HG03469 (cell line): Measurements from ENCODE around the gene PPP2R3C.
"Not testable (repeated sequence)": the region's sequence is repeated elsewhere in the genome, so short reads cannot be mapped to it uniquely, and the experiment has no call there.

Experiments used
- ATAC-seq: cut with Tn5 transposase; IDR thresholded peaks from one replicate; pipeline ENCODE4 v1.9.1; 2021; ENCODE audit warnings: mild to moderate bottlenecking, moderate library complexity, moderate number of reproducible peaks; ENCODE audit not compliant: unreplicated experiment

Gene PPP2R3C

DNA sequence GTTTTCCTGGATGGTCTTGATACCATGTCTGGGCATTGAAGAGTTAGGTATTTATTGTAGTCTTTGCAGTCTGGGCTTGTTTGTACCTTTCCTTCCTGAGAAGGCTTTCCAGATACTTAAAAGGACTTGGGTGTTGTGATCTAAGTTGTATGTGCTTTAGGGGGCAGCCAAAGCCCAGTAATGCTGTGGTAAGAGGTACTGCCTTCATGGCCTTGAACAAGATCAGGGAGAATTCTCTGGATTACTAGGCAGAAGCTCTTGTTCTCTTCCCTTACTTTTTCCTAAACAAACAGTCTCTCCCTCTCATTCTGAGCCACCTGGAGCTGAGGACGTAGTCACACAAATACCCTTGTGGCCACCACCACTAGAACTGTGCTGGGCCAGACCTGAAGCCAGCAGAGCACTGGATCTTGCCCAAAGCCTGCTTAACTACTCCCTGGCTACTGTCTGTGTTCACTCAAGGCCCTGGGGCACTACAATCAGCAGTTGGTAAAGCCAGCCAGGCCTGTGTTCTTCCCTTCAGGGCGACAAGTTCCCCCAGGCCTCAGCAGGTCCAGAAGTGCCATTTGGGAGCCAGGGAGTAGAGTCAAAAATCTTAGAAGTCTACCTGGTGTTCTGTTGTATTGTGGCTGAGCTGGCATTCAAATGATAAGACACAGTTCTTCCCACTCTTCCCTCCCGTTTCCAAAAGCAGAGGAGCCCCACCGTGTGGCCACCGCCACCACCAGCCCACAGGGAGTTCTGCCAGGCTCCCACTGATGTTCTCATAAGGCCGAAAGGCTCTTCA is 11.9 kb upstream of the PPP2R3C start:
- no peak for ATAC-seq

DNA sequence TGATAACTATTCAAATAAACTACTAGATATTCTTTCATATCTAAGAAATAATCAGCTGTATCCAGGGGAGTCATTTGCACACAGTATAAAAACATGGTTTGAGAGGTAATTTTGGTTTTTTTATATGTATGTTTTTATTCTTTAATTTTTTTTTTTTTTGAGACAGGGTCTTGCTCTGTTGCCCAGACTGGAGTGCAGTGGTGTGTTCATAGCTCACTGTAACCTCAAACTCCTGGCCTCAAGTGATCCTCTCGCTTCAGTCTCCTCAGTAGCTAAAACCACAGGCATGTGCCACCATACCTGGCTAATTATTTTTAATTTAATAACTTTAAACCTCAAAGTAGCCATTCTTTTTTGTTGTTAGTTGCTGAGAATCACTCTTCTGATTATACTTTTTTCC is 2.3 kb upstream of the PPP2R3C start:
- no peak for ATAC-seq

DNA sequence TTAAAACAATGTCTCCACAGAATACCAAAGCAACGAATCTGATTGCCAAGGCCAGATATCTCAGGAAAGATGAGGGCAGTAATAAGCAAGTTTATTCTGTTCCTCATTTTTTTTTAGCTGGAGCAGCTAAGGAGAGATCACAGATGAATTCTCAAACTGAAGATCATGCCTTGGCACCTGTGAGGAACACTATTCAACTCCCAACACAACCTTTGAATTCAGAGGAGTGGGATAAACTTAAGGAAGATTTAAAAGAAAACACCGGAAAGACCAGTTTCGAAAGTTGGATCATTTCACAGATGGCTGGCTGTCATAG is 1.6 kb upstream of the PPP2R3C start:
- no peak for ATAC-seq

DNA sequence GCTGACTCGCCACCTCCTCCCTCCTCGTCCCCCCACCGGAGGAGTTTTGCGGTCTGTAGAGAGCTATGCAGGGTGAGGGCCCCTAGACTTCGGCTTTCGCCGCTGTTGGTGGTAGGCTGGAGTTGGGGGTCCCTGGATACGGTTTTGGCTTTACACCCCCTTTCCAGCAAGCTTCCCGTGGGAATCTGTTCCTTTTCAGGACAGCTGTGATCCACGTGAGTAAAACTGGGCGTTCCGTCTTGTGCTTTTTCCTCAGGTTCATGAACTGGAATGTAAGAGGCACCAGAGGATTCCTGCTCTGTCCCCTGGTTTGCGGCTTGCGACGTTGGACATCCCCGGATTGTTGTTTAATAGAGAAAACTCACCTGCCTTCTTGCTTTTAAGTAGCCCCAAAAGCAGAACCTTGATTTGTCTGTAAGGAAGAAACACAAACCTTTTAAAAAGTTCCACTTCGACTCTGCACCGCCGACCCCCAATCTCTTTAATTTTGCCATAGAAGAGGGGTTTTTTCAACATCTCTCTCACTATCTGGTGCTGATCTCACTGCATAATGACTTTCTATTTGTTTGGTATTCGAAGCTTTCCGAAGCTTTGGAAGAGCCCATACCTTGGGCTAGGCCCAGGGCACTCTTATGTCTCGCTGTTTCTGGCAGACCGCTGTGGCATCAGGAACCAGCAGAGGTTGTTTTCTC is 1.1 kb upstream of the PPP2R3C start:
- ATAC-seq, result no peak

DNA sequence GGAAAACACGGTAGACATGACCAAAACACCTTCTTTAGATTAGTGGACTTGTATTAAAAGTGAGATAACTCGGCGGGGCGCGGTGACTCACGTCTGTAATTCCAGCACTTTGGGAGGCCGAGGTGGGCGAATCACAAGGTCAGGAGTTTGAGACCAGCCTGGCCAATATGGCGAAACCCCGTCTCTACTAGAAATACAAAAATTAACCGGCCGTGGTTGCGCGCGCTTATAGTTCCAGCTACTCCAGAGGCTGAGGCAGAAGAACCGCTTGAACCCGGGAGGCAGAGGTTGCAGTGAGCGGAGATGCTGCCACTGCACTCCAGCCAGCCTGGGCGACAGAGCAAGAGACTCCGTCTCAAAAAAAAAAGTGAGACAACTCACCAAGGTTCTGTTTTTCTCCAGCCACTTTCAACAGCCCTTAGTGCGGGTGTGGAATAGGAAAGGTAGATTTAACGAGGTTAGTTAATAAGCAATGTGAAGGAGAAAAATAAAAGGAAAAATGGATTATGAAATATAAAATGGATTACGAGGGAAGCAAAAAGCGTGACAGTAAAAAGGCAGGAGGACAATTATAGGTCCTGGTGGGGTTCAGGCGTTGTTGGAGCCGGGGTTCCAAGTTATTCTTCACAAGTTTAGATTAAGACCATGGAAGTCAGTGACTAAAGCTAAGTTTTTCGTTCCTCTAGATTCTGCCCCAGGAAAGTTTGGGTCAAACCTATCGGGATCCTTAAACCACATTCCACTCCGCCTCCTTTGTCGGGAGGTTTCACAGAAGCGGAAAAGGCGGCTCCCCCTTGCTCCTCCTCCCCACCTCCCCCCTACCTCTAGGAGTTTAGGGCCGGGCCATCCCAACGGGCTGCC is 534 bp downstream of the PPP2R3C start:
- no peak for ATAC-seq

DNA sequence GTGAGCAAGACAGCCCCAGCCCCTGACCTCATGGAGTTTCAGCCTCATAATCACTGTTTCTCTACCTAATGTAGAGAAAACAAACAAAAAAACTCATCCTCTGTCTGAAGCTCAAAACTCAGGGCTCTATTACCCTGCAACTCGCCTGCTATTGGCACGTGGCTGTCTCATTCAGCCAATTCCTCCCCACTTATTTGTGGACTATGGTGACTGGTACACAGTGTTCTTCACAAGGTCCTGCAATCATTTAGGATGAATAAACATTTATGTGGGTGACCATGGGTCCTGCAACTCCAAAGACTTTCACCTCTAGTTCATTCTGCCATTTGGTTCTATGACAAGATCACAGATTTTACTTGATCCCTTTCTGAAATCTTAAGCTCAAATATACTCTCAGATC is 4.7 kb downstream of the PPP2R3C start:
- no peak for ATAC-seq

DNA sequence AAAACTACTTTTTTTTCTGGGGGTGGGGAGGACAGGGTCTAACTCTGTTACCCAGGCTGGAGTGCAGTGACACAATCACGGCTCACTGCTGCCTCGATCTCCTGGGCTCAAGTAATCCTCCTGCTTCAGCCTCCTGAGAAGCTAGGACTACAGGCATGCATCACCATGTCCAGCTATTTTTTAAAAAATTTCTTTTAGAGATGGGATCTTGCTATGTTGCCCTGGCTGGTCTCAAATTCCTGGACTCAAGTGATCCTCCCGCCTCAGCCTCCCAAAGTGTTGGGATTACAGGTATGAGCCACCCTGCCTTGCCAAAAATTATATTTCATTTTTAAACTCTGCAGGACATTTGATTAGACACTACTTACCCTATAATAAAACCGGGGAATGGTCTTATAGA is 5.5 kb downstream of the PPP2R3C start:
- ATAC-seq, result no peak

DNA sequence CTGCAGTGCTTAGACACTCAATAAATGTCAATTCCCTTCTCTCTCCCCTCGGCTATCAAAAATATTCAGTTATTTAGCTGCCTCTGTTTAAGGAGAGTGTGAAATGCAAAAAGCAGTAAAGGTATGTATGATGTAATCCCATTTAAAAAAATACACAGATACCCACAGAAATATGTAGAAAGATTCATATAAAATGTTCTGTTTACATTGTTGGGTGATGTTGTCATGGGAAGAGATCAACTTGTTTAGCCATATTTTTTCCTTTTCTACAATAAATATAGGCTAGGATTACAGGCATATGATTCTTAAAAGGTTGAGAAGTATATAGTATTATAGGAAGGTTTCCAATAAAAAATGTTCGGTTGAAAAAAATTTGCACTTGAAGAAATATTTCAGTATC is 7.8 kb downstream of the PPP2R3C start:
- no peak for ATAC-seq

DNA sequence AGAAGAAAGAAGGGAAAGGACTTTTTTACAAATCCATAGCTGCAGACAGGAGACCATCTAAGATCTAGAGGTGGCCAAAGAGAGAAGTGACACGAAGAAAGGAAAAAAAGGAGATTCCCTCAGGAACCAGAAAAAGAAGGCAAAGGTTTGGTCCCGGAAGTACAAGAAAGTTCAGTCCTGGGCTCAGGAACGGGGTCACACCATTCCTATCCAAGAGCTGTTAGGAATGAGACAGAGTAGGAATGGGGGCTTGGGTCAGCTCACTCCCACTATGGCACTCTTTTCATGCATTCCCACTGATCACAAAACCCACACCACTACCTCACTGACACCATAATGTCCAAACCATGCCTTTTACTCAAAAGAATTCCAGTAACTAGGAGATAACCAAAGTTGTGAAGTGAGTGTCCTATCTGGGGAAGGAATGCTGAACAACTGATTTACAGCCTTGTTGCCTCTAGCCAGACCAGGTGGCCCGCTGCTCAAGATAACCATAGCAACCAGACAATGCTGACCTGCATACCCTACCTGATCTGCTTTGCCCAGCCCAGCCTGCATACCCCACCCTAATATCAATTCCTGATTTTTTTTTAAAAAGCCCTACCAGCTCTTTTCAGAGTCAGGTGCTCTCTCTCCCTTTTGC is 8.4 kb downstream of the PPP2R3C start:
- ATAC-seq, result no peak

DNA sequence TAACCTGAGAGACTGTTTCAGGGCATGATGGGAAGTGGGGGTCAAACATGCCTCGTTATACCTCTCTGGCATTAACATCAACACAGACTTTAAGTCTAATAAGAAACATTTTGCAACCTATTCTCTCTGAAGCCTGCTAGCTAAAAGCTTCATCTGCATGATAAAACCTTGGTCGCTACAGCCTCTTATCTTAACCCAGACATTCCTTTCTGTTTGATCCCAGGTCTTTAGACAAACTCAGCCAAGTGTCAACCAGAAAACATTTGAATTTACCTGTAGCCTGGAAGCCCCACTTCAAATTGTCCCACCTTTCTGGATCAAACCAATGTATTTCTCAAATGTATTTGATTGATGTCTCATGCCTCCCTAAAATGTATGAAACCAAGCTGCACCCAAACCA is 9.1 kb downstream of the PPP2R3C start:
- ATAC-seq, result no peak

DNA sequence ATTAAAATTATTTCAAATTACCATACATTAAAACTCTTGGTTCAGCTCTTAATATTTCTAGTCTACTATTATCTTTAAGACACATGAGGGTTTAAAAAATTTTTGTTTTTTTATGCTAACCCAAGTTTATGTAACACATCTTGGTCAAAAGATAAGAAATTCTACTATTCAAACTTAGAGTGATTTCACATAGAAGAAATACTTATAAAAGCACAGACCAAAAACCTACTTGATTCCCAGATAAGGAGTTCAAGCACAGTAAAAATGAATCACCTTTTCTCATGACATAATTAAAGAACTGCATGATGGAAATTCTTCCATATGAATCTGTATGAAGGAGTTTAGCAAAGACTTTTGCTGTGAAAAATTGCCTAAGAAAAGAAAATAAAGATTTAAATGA is 13.9 kb downstream of the PPP2R3C start:
- ATAC-seq, result no peak

DNA sequence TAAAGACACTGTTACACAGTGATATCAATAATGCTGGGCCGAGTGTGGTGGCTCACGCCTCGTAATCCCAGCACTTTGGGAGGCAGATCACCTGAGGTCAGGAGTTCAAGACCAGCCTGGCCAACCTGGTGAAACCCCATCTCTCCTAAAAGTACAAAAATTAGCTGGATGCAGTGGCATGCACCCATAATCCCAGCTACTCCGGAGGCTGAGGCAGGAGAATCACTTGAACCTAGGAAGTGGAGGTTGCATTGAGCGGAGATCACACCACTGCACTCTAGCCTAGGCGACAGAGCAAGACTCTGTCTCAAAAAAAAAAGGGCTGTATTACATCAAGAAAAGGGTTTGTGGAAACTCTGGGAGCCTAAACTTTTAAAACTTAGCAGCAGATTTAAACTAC is 27.1 kb downstream of the PPP2R3C start:
- not testable (repeated sequence) for ATAC-seq

DNA sequence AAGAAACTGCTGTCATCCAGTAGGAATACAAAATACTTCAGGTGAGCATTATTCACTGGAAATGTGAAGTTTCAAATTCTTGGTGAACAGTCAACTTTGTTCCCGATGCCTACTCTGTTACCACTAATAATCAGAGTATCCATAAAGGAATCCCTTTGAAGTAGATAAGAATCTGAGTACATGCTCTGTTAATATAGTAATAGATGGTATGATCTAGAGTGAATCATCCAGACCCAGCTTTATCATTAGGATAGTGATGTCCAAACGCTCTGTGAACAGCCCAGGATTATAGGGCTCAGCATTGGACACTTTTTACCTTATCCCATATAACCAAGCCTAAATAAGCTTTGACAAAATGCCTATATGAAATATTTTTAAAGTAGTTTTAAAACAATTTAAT is 33.3 kb downstream of the PPP2R3C start:
- ATAC-seq, result no peak

DNA sequence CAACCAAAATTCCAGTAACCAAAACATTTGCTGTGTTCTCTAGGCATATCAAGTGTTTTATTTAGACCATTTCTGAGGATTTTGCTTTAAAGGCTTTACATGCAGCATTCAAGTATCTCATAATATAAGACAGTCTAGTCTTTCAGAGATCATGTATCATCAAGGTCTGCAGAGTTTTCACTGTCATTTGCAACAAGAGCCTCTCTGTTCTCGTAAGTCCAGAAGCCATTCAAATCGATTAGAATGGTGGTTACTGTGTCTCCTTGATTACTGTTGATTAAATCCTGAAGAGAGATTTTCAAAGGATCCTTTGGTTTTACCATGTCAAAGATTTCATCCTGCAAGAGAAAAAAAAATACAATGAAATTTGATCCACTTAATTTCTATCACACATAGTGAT is 36.3 kb downstream of the PPP2R3C start:
- no peak for ATAC-seq

DNA sequence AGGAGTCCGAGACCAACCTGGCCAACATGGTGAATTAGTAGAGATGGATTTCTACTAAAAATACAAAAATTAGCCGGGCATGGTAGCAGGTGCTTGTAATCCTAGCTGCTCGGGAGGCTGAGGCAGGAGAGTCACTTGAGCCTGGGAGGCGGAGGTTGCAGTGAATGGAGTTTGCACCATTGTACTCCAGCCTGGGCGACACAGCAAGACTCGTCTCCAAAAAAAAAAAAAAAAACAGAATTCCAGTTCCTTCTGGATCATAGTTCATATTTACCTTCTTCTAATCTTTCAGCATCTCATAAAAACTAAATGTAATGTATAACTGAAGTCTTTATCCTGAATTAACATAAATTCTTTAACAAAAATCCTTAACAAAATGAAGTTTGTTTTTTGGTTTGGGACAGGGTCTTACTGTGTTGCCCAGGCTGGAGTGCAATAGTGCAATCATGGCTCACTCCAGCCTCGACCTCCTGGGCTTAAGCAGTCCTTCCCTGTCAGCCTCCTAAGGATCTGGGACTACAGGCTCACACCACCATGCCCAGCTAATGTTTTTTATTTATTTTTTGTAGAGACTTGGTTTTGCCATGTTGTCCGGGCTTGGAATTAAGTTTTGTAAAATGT is 38.1 kb downstream of the PPP2R3C start:
- no peak for ATAC-seq

DNA sequence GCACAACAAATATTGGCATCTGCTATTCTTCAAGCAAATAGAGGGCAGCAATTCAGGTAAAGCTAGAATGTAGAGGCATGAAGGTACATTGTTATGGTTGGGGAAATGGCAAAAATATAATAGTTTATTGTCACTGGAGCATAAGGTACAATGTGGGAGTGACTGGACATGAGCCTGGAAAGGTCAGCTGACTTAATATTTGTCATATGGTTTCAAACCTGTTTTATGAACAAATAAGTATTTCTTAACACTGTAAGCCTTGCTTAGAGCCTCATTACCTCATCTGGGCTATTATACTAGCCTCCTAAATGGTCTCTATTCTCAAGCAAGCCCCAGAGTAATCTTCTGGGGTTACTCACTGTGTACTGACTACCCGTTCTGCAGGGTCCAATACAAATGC is 42.0 kb downstream of the PPP2R3C start:
- ATAC-seq, result no peak

DNA sequence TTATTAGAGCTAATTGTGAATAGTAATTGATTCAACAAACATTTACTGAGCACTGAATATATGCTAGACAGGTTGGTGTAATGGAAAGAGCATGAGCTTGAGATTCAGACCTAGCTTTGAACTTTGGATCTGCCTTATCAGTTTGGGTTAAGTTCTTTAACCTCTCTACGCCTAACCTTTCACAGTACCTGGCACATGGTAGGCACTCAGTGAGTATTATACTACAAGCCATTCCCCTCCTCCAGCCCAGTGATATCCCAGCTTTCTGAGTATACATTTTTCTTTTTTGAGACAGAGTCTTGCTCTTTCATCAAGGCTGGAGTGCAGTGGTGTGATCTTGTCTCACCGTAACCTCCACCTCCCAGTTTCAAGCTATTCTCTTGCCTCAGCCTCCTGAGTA is 43.7 kb downstream of the PPP2R3C start:
- ATAC-seq, result no peak

DNA sequence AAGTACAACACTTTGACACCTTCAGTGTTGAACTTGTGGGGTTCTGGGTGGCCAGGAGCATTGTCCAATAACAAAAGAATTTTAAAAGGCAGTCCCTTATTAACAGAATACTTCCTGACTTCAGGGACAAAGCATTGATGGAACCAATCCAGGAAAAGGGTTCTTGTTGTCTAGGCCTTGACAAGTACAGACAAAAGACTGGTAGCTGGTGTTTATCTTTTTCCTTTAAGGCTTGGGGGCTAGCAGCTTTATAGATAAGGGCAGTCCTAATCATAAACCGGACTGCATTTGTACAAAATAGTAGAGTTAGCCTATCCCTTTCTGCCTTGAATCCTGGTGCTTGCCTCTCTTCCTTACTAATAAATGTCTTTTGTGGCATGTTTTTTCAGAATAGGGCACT is 48.3 kb downstream of the PPP2R3C start:
- no peak for ATAC-seq

DNA sequence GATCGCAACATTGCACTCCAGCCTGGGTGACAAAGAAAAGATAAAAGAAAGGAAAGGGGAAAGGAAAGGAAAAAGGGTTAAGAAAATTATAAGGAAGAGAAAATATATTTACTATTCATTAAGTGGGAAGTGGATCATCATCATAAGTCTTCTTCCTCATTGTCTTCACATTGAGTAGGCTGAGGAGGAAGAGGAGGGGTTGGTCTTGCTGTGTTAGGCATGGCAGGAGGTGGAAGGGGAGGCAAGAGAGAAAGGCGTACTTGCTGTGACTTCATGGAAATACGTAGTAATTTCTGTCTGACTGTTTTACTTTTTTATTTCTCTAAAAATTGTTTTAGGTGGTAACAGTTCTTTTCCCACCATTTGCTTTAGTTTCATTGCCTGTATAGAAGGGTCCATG is 49.6 kb downstream of the PPP2R3C start:
- no peak for ATAC-seq

DNA sequence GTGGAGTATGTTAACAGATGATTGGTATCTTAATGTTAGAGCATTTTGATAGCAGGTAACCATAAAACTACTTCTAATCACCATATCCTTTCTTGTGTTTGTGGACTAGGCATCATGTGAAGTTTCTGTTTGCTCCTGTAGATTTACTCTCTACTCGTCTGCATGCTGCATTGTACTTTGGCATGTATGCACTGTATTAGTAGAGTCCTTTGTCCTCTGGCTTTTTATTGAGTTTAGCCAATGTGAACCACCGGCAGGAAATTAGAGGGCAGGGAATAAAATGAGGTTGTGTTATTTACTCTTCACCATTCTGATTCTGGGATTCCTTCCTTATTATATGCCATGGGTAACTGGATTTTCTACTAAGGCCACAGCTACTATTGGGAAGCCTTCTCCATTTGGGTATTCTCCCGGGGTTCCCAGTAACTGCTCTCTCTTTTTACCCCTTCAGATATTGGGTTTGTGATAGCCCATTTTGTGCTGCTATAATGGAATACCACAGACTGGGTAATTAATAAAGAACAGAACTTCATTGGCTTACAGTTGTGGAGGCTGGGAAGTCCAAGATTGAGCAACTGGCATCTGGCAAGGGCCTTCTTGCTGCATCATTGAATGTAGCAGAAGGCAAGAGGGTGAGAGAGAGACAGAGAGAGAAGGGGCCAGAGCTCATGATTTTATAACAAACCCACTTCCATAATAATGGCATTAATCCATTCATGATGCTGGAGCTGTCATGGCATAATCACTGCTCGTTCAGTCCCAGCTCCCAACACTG is 53.4 kb downstream of the PPP2R3C start:
- ATAC-seq, result no peak
